ENCODE data around the gene PCDH1.

Gene PCDH1

GRCh38 chr5:141873933-141874261, 4.3 kb downstream of the PCDH1 start:
- DNase-seq (ENCODE audit: low read depth): no peak

- DNase-seq (ENCODE audit: low read depth): no peak
Measured at GRCh38 chr5:141872496-141873356, 5.5 kb downstream of the PCDH1 start.

GRCh38 chr5:141871870-141872269, 6.3 kb downstream of the PCDH1 start:
- no peak for DNase-seq (ENCODE audit: low read depth)

- DNase-seq (ENCODE audit: low read depth): no peak
Measured at GRCh38 chr5:141870871-141871270, 7.3 kb downstream of the PCDH1 start.

- DNase-seq (ENCODE audit: low read depth): no peak
Measured at GRCh38 chr5:141870228-141870627, 8.0 kb downstream of the PCDH1 start.

GRCh38 chr5:141869514-141869913, 8.7 kb downstream of the PCDH1 start:
- no peak for DNase-seq (ENCODE audit: low read depth)

- DNase-seq (ENCODE audit: low read depth): no peak
Measured at GRCh38 chr5:141869040-141869439, 9.2 kb downstream of the PCDH1 start.

GRCh38 chr5:141868541-141868940, 9.7 kb downstream of the PCDH1 start:
- DNase-seq (ENCODE audit: low read depth): no peak

GRCh38 chr5:141867651-141868050, 10.6 kb downstream of the PCDH1 start:
- no peak for DNase-seq (ENCODE audit: low read depth)

GRCh38 chr5:141867139-141867538, 11.1 kb downstream of the PCDH1 start:
- no peak for DNase-seq (ENCODE audit: low read depth)

GRCh38 chr5:141866096-141866495, 12.1 kb downstream of the PCDH1 start:
- DNase-seq (ENCODE audit: low read depth): no peak

GRCh38 chr5:141865406-141865805, 12.8 kb downstream of the PCDH1 start:
- no peak for DNase-seq (ENCODE audit: low read depth)

- no peak for DNase-seq (ENCODE audit: low read depth)
Measured at GRCh38 chr5:141864371-141865370, 13.5 kb downstream of the PCDH1 start.

GRCh38 chr5:141863569-141864178, 14.5 kb downstream of the PCDH1 start:
- no peak for DNase-seq (ENCODE audit: low read depth)

GRCh38 chr5:141862936-141863543, 15.2 kb downstream of the PCDH1 start:
- DNase-seq (ENCODE audit: low read depth): no peak

- DNase-seq (ENCODE audit: low read depth): no peak
Measured at GRCh38 chr5:141861194-141861593, 17.0 kb downstream of the PCDH1 start.

- DNase-seq (ENCODE audit: low read depth): no peak
Measured at GRCh38 chr5:141858079-141858765, 20.0 kb downstream of the PCDH1 start.

- no peak for DNase-seq (ENCODE audit: low read depth)
Measured at GRCh38 chr5:141857226-141857625, 21.0 kb downstream of the PCDH1 start.

GRCh38 chr5:141856037-141856790, 22.0 kb downstream of the PCDH1 start:
- DNase-seq (ENCODE audit: low read depth): no peak

- no peak for DNase-seq (ENCODE audit: low read depth)
Measured at GRCh38 chr5:141855265-141856036, 22.8 kb downstream of the PCDH1 start.

Data from stimulated activated CD4-positive, alpha-beta T cell treated with anti-CD3 and anti-CD28 coated beads, Interleukin-2, amount 100 ng/mL, for 4 hours (primary cell).